Mucosa of descending colon (tissue), 3 donors: ENCODE results near the gene ARAP1. TPM values are rescaled to one million over a fixed set of nuclear protein-coding genes. Genes with fewer than 3 reads are reported as not detected.

ENCODE experiments used
- ATAC-seq: fragments of 200-7000 bp; cut with Tn5 transposase; one replicate; pipeline ENCODE4 v1.9.1; 2020; ENCODE audit warnings: mild to moderate bottlenecking, moderate library complexity
- DNase-seq, 3 donors: peaks; one replicate each; pipeline ENCODE4 v3.0.0-alpha.2; 2020
- H3K36me3 ChIP-seq: fragments of 200-600 bp; one replicate; pipeline ENCODE4 v1.8.0; 2021; ENCODE audit warnings: low read depth, mild to moderate bottlenecking
- H3K4me1 ChIP-seq: fragments of 200-600 bp; one replicate; pipeline ENCODE4 v1.8.0; 2021; ENCODE audit warnings: low read depth, mild to moderate bottlenecking
- H3K4me3 ChIP-seq: fragments of 200-600 bp; one replicate; pipeline ENCODE4 v1.8.0; 2021; ENCODE audit warnings: mild to moderate bottlenecking
- H3K9me3 ChIP-seq: fragments of 200-600 bp; one replicate; pipeline ENCODE4 v1.8.0; 2021; ENCODE audit warnings: mild to moderate bottlenecking
- CTCF ChIP-seq: fragments of 200-600 bp; IDR thresholded peaks from one replicate; pipeline ENCODE4 v1.8.0; 2022; ENCODE audit warnings: antibody characterized with exemption, mild to moderate bottlenecking
- intact Hi-C, 2 donors: fragments of 100-400 bp; cut with DNase I in 1 of 2; cut with micrococcal nuclease in 1 of 2; formaldehyde crosslinking; loops; one replicate each; pipeline versions ENCODE4 v1.11.0 to v1.11.1; 2022; cut with DNase I, micrococcal nuclease
- total RNA-seq, 3 donors: library from RNA; stranded (reverse); fragmentation: NEBNext Ultra II Directional in 2 of 3; extraction: Animal tissue kit (Norgen Biotek cat#: 25700) in 2 of 3; gene quantifications; one replicate each; pipeline versions ENCODE4 v1.2.1 to v1.2.4, GENCODE V29; 2021 to 2023
- donor health status: DM: no; HTN: no; CAD: no; lungs with moderate emphysema.
- donor health status: DM: no; HTN: no; CAD: no.
- donor health status: DM: no; HTN: yes; CAD: no.

The ARAP1 gene
- total RNA-seq, 3 donors from 2014 or later, result 69.3 to 84.8 (median 84.0) TPM

- H3K4me1 ChIP-seq, result peaks cover 12% of the 10 kb centered on the region
- ATAC-seq, result no peak
- DNase-seq, result no peak
- intact Hi-C loops, result no loop called here
- H3K4me3 ChIP-seq, result no peak overlapping the region
- no peak for TF ChIP-seq CTCF
- H3K36me3 ChIP-seq, result no peaks in the 10 kb centered on the region
- no peaks in the 10 kb centered on the region for H3K9me3 ChIP-seq
These were observed 14.9 kb downstream of the ARAP1 start for GRCh38 chr11:72737336-72737735.

DNA sequence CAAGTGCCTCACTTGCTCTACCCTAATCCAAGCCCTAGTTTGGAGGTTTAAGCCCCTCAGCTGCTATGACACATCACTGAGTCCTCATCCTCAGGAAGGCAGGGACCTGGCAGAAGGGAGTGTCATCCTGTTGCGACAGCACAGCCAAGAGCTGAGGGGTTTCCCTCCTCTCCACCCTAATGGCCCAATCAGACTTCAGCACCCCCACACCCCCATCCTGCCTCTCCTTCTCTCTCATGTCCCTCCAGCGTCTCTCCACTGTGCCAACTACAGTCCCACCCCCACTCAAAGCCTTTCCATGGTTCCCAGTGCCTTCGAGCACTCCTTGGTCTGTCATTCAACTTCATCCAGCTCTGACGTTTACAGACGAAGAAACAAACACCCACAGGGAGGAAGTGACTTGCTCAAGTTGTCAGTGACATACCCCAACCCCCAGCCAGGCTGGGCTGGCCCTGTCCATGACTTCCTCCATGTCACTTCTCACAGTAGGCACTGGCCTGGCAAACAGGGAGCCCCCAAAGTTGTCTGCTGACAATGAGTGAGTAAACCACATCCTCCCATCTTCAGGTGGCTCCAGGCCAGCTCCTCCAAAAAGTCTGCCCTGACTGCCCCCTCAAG lies 15.6 kb downstream of the ARAP1 start:
- H3K36me3 ChIP-seq, result no peaks in the 10 kb centered on the region
- peak; percentile 56 for ATAC-seq
- no peaks in the 10 kb centered on the region for H3K9me3 ChIP-seq
- no peak for TF ChIP-seq CTCF
- H3K4me1 ChIP-seq, result peaks cover 5% of the 10 kb centered on the region
- intact Hi-C loops, result no loop called here
- no peak overlapping the region for H3K4me3 ChIP-seq
- peak in 1 of 3 donors; percentile 84 for DNase-seq

DNA sequence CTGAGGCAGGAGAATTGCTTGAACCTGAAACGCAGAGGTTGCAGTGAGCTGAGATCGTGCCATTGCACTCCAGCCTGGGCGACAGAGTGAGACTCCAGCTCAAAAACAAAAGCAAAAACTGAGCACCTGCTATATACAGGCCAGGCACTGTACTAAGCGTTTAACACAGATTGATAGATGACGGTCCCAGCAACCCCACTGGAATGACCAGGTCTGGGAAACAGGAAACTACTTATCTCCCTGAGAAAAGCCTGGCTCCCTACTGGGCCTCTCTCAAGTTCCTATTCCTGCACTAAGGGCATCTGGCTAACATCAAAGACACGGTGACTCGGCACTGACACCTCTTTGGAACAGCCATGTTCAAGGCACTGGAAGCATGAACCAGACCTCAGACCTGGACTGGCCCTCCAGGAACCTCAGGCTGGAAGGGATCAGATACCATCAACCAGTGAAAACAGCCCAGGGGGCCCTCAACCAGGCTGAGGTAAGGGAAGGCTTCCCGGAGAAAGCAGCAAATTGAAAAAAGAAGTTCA lies 16.6 kb downstream of the ARAP1 start:
- DNase-seq (no peak), ATAC-seq (no peak)
- TF ChIP-seq CTCF, result no peak
- intact Hi-C loops, result no loop called here
- no peak overlapping the region for H3K4me3 ChIP-seq
- H3K9me3 ChIP-seq, result no peaks in the 10 kb centered on the region
- H3K4me1 ChIP-seq, result no peaks in the 10 kb centered on the region
- H3K36me3 ChIP-seq, result no peaks in the 10 kb centered on the region

- intact Hi-C loops, result no loop called here
These were observed 19.9 kb downstream of the ARAP1 start for GRCh38 chr11:72732329-72732728.

DNA sequence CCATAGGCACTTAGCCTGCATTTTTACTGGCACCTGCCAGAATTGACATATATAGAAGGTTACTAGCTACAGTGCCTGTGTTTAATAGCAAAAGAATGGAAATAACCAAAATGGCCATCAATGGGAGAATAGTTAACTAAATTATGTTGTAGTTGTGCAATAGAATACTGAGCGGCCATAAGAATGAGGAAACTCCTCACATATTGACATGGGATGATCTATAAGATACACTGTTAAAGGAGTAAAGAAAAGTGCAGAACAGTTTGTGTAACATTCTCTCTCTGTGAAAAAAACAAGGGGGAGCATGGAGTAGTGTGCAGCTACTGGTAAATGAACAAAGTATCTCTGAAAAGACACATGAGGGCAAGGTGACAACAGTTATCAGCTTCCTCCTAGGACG lies 21.5 kb downstream of the ARAP1 start:
- DNase-seq, result no peak
- intact Hi-C loops, result no loop called here
- no peak for TF ChIP-seq CTCF
- no peaks in the 10 kb centered on the region for H3K9me3 ChIP-seq
- no peak overlapping the region for H3K4me3 ChIP-seq
- no peak for ATAC-seq
- no peaks in the 10 kb centered on the region for H3K36me3 ChIP-seq
- no peaks in the 10 kb centered on the region for H3K4me1 ChIP-seq

More at GRCh38 chr11:72732329-72732728, 19.9 kb downstream of the ARAP1 start:
- DNase-seq, result no peak
- no peak for ATAC-seq
- no peak overlapping the region for H3K4me3 ChIP-seq
- no peak for TF ChIP-seq CTCF
- no peaks in the 10 kb centered on the region for H3K9me3 ChIP-seq
- no peaks in the 10 kb centered on the region for H3K4me1 ChIP-seq
- no peaks in the 10 kb centered on the region for H3K36me3 ChIP-seq
